ENCODE results near the gene RNF157. TPM values are rescaled to one million over a fixed set of nuclear protein-coding genes. Genes with fewer than 3 reads are reported as not detected.

RNF157 gene
- polyA plus RNA-seq, 2 of the 4 experiments (the other 2 are of a cell fraction), result 7.2 to 8.5 TPM

- Histone ChIP-seq H3K27ac (peak overlapping the region in 1 of 2 experiments; percentile 29; a peak in 1 of 6 replicates), H3K4me2 (peak overlapping the region; percentile 29; the same call in 2 of the 3 replicates), H3K4me3 (no peak overlapping the region), H3K9me3 (no peaks in the 10 kb centered on the region), H3K4me1 (no peaks in the 10 kb centered on the region)
- CTCF ChIA-PET, result interaction anchor here (0.6 to 16.1 kb wide), 71 partner anchors 9 to 1165 kb away, joined by 3 to 206 read pairs (median 4); partner anchors contain the start of gene EXOC7
- POLR2A ChIA-PET, result interaction anchor here (0.7 to 0.8 kb wide), 3 partner anchors 61 to 213 kb away, joined by 3 to 4 read pairs (median 3); partner anchors contain the start of gene UBALD2
- FAIRE-seq (peak; percentile 92), DNase-seq (ENCODE audit: low read depth in 1 of 2, low spot score in 1 of 2) (peak; percentile 96 to 97), ATAC-seq (peak; percentile 94 to 97)
- no peak for TF ChIP-seq HDAC2 (IDR thresholded peaks at IDR 0.05)
- TF ChIP-seq NPAS2 (CRISPR knock-in tag; IDR thresholded peaks at IDR 0.05; ENCODE audit: borderline replicate concordance), result peak; percentile 99
- TF ChIP-seq EHMT2 (IDR thresholded peaks at IDR 0.05; ENCODE audit: low read depth), result 0 out of 2 replicates have a peak, but pooled peaks have one; percentile 19
- peak; percentile 24 for TF ChIP-seq MAFK (IDR thresholded peaks at IDR 0.05; ENCODE audit: partially characterized antibody)
- TF ChIP-seq MYC (IDR thresholded peaks at IDR 0.05; ENCODE audit: borderline replicate concordance, low read length), result peak; percentile 98
- TF ChIP-seq SMC3 (IDR thresholded peaks at IDR 0.05), result peak; percentile 88
- no peak for TF ChIP-seq FOXS1 (CRISPR knock-in tag; IDR thresholded peaks at IDR 0.05)
- TF ChIP-seq USF2 (IDR thresholded peaks at IDR 0.05), result 0 out of 2 replicates have a peak, but pooled peaks have one; percentile 23
- TF ChIP-seq TP53 (CRISPR knock-in tag; IDR thresholded peaks at IDR 0.05), result peak; percentile 48; the same call in 1 of the 2 replicates
- TF ChIP-seq RAD21 (conservative IDR thresholded peaks at IDR 0.05 in 1 of 2, IDR thresholded peaks at IDR 0.05 in 1 of 2), result peak; percentile 74
- peak; percentile 93 for TF ChIP-seq CTCF (IDR thresholded peaks at IDR 0.05)
- no peak for TF ChIP-seq EHF (CRISPR knock-in tag; IDR thresholded peaks at IDR 0.05)
- no peak for TF ChIP-seq ESRRA (IDR thresholded peaks at IDR 0.05; ENCODE audit: borderline replicate concordance, low read length)
- TF ChIP-seq BHLHE40 (IDR thresholded peaks at IDR 0.05; ENCODE audit: low read depth, low read length), result peak; percentile 99
- peak; percentile 72 for TF ChIP-seq E2F6 (IDR thresholded peaks at IDR 0.05; ENCODE audit: borderline replicate concordance, low read depth)
- peak; percentile 96 for TF ChIP-seq MAX (IDR thresholded peaks at IDR 0.05)
- TF ChIP-seq FOSB (CRISPR knock-in tag; IDR thresholded peaks at IDR 0.05), result no peak
- 20% methylated on average over 11 of the region's 11 CpGs for WGBS (ENCODE audit: missing lambda C conversion rate)
Measured at GRCh38 chr17:76182016-76182764, 58.1 kb downstream of the RNF157 start.

GRCh38 chr17:76179496-76180467 lies 60.5 kb downstream of the RNF157 start:
- TF ChIP-seq POLR2AphosphoS2 (conservative IDR thresholded peaks at IDR 0.05; ENCODE audit: low read length) (no peak), EP300 (IDR thresholded peaks at IDR 0.05) (no peak), ZSCAN20 (CRISPR knock-in tag; IDR thresholded peaks at IDR 0.05) (no peak), NFE2L2 (conservative IDR thresholded peaks at IDR 0.05; ENCODE audit: low read length) (no peak), BHLHE40 (IDR thresholded peaks at IDR 0.05; ENCODE audit: low read depth, low read length) (no peak), BCL3 (IDR thresholded peaks at IDR 0.05) (no peak), ZFP36 (IDR thresholded peaks at IDR 0.05; ENCODE audit: borderline replicate concordance, partially characterized antibody) (no peak)
- ChIA-PET CTCF (interaction anchor here (0.8 to 16.1 kb wide), 17 partner anchors 11 to 217 kb away, joined by 3 to 206 read pairs (median 4); partner anchors contain the start of gene EXOC7), POLR2A (interaction anchor here (0.6 kb wide), 1 partner anchor 199 kb away, joined by 4 read pairs; no protein-coding TSS in a partner anchor)
- ATAC-seq, result no peak
- H3K9me3 ChIP-seq, result no peaks in the 10 kb centered on the region
- no peak overlapping the region for H3K27ac ChIP-seq
- no peak overlapping the region for H3K4me3 ChIP-seq
- DNase-seq (ENCODE audit: low read depth in 1 of 2, low spot score in 1 of 2), result peak in 1 of 2 experiments; percentile 40
- H3K4me1 ChIP-seq, result no peaks in the 10 kb centered on the region
- FAIRE-seq, result no peak
- WGBS (ENCODE audit: missing lambda C conversion rate), result 77% methylated on average over 6 of the region's 6 CpGs
- H3K4me2 ChIP-seq, result no peak overlapping the region
